H1 (cell line): ENCODE data around the gene TMCC3. TPM values are rescaled to one million over a fixed set of nuclear protein-coding genes. Genes with fewer than 3 reads are reported as not detected.

ENCODE experiments used
- CTCF ChIA-PET: fragments of 300-600 bp; sonication (Branson Sonifier 250); formaldehyde crosslinking; loops from one replicate; lab custom pipeline; 2021; ENCODE audit not compliant: partially characterized antibody; lab: Charles Lee
- POLR2A ChIA-PET: fragments of 300-600 bp; sonication (Branson Sonifier 250); formaldehyde crosslinking; loops from one replicate; lab custom pipeline; 2021; ENCODE audit warnings: inconsistent platforms; ENCODE audit not compliant: partially characterized antibody; lab: Charles Lee
- DNase-seq, 2 experiments: peaks; one replicate each; pipeline versions ENCODE4 v3.0.0 to v3.0.0-alpha.2; 2010 to 2022; ENCODE audit warnings: low spot score in 2 of 2, low read depth in 1 of 2, mixed read lengths in 1 of 2
- FAIRE-seq: peaks from 2 replicates; lab custom pipeline; 2011; peaks lifted over from hg19 to GRCh38; lab: Jason Lieb, UNC
- H2AFZ ChIP-seq: 2 replicates; pipeline ENCODE4 v1.8.1; 2012; ENCODE audit warnings: low read length, inconsistent platforms
- H2AK5ac ChIP-seq: 2 replicates; pipeline ENCODE4 v1.6.1; 2013; ENCODE audit warnings: low read depth, low read length
- H2BK120ac ChIP-seq: replicated peaks from 2 replicates; pipeline ENCODE3; 2013; ENCODE audit warnings: low read depth, low read length, inconsistent platforms
- H2BK12ac ChIP-seq: 2 replicates; pipeline ENCODE4 v1.6.1; 2013; ENCODE audit warnings: low read depth, low read length
- H2BK15ac ChIP-seq: 2 replicates; pipeline ENCODE4 v1.6.1; 2013; ENCODE audit warnings: low read length
- H2BK20ac ChIP-seq: 2 replicates; pipeline ENCODE4 v1.6.1; 2013; ENCODE audit warnings: low read length
- H2BK5ac ChIP-seq: 2 replicates; pipeline ENCODE4 v1.6.1; 2013; ENCODE audit warnings: low read depth, low read length
- H3K14ac ChIP-seq: 2 replicates; pipeline ENCODE4 v1.6.1; 2013; ENCODE audit warnings: inconsistent platforms; ENCODE audit not compliant: insufficient read length
- H3K18ac ChIP-seq: 2 replicates; pipeline ENCODE4 v1.6.1; 2013; ENCODE audit warnings: low read length; ENCODE audit errors: extremely low read depth
- H3K23ac ChIP-seq: 2 replicates; pipeline ENCODE4 v1.6.1; 2013; ENCODE audit warnings: inconsistent platforms; ENCODE audit not compliant: insufficient read length
- H3K23me2 ChIP-seq: 2 replicates; pipeline ENCODE4 v1.6.1; 2013; ENCODE audit warnings: low read depth, low read length
- H3K27ac ChIP-seq: 2 replicates; pipeline ENCODE4 v1.6.1; 2011; ENCODE audit warnings: low read depth, low read length, inconsistent platforms
- H3K27me3 ChIP-seq, 4 experiments: replicated peaks in 1 of 4; 1 replicate in 1 of 4; 2 replicates in 3 of 4; pipeline versions ENCODE4 v1.6.1 to v1.8.1; 2011 to 2013; ENCODE audit warnings: low read length in 3 of 4, mild to moderate bottlenecking in 3 of 4, inconsistent platforms in 2 of 4, mixed read lengths in 2 of 4, moderate library complexity in 1 of 4; ENCODE audit not compliant: control insufficient read depth in 3 of 4, insufficient read depth in 3 of 4; ENCODE audit errors: extremely low read depth in 1 of 4
- H3K36me3 ChIP-seq, 4 experiments: 2 replicates each; pipeline versions ENCODE4 v1.6.1 to v1.8.1; 2011 to 2013; ENCODE audit warnings: mild to moderate bottlenecking in 4 of 4, low read length in 3 of 4, moderate library complexity in 2 of 4, control low read depth in 1 of 4, inconsistent platforms in 1 of 4; ENCODE audit not compliant: insufficient read depth in 4 of 4, control insufficient read depth in 2 of 4
- H3K4ac ChIP-seq: replicated peaks from 2 replicates; pipeline ENCODE3; 2013; ENCODE audit warnings: low read length, low read depth, mixed read lengths, inconsistent platforms; ENCODE audit not compliant: insufficient read length
- H3K4me1 ChIP-seq, 4 experiments: replicated peaks in 1 of 4; 1 replicate in 1 of 4; 2 replicates in 3 of 4; pipeline versions ENCODE4 v1.6.1 to v1.8.1; 2011 to 2013; ENCODE audit warnings: low read length in 3 of 4, inconsistent platforms in 2 of 4, mixed read lengths in 1 of 4; ENCODE audit not compliant: insufficient read depth in 4 of 4, control insufficient read depth in 3 of 4
- H3K4me2 ChIP-seq, 2 experiments: 2 replicates each; pipeline versions ENCODE4 v1.6.1 to v1.8.1; 2011 to 2013; ENCODE audit warnings: low read depth in 2 of 2, low read length in 2 of 2, control low read depth in 1 of 2, inconsistent platforms in 1 of 2, mild to moderate bottlenecking in 1 of 2; ENCODE audit not compliant: insufficient read depth in 1 of 2
- H3K4me3 ChIP-seq, 4 experiments: fragments of 200-600, 300-600 bp in 1 of 4; sonication (generic), shearing (Covaris generic), sonication (Bioruptor Twin) in 1 of 4; 2 replicates each; pipeline versions ENCODE4 v1.5.1 to v1.8.1; 2011 to 2016; ENCODE audit warnings: low read length in 4 of 4, low read depth in 3 of 4, control low read depth in 2 of 4, inconsistent platforms in 2 of 4, mild to moderate bottlenecking in 2 of 4, mixed read lengths in 1 of 4, moderate library complexity in 1 of 4; ENCODE audit not compliant: insufficient read depth in 2 of 4; ENCODE audit errors: extremely low read depth in 1 of 4
- H3K56ac ChIP-seq: replicated peaks from 2 replicates; pipeline ENCODE3; 2013; ENCODE audit warnings: low read depth, mild to moderate bottlenecking, mixed read lengths, low read length, inconsistent platforms; ENCODE audit not compliant: insufficient read length
- H3K79me1 ChIP-seq: 2 replicates; pipeline ENCODE4 v1.6.1; 2013; ENCODE audit warnings: low read depth, low read length, control low read depth
- H3K79me2 ChIP-seq, 2 experiments: 2 replicates each; pipeline versions ENCODE4 v1.6.1 to v1.8.1; 2012 to 2013; ENCODE audit warnings: low read length in 2 of 2, mild to moderate bottlenecking in 2 of 2, inconsistent platforms in 1 of 2; ENCODE audit not compliant: insufficient read depth in 2 of 2, control insufficient read depth in 1 of 2
- H3K9ac ChIP-seq, 4 experiments: replicated peaks in 1 of 4; 1 replicate in 1 of 4; 2 replicates in 3 of 4; pipeline versions ENCODE4 v1.6.1 to v1.8.1; 2011 to 2013; ENCODE audit warnings: low read depth in 3 of 4, low read length in 3 of 4, control low read depth in 2 of 4, mild to moderate bottlenecking in 2 of 4, moderate library complexity in 2 of 4, inconsistent platforms in 1 of 4; ENCODE audit errors: extremely low read depth in 1 of 4
- H3K9me3 ChIP-seq, 2 experiments: 2 replicates each; pipeline versions ENCODE4 v1.6.1 to v1.8.1; 2012 to 2013; ENCODE audit warnings: mild to moderate bottlenecking in 2 of 2, moderate library complexity in 2 of 2, control low read depth in 1 of 2, inconsistent platforms in 1 of 2, low read depth in 1 of 2, low read length in 1 of 2, mixed read lengths in 1 of 2; ENCODE audit not compliant: insufficient read depth in 2 of 2
- H4K20me1 ChIP-seq, 2 experiments: replicated peaks in 1 of 2; 2 replicates each; pipeline versions ENCODE3 to v1.8.1; 2011 to 2013; ENCODE audit warnings: inconsistent platforms in 2 of 2, low read length in 2 of 2, mild to moderate bottlenecking in 1 of 2; ENCODE audit not compliant: insufficient read depth in 2 of 2, control insufficient read depth in 1 of 2
- H4K5ac ChIP-seq: 2 replicates; pipeline ENCODE4 v1.6.1; 2013; ENCODE audit warnings: low read length, low read depth, mixed read lengths, inconsistent platforms; ENCODE audit not compliant: insufficient read length
- H4K8ac ChIP-seq: 2 replicates; pipeline ENCODE4 v1.8.0; 2013; ENCODE audit warnings: mild to moderate bottlenecking, moderate library complexity, low read length, inconsistent platforms; ENCODE audit not compliant: insufficient read depth; ENCODE audit errors: extremely low read depth
- H4K91ac ChIP-seq: replicated peaks from 2 replicates; pipeline ENCODE3; 2013; ENCODE audit warnings: low read length, mixed read lengths, inconsistent platforms; ENCODE audit not compliant: insufficient read length
- ASH2L ChIP-seq: fragments of 200-600, 300-600 bp; sonication (generic); IDR thresholded peaks from one replicate; pipeline ENCODE4 v1.7.1; 2017; ENCODE audit warnings: low read length
- BACH1 ChIP-seq: IDR thresholded peaks from 2 replicates; pipeline ENCODE4 v1.6.1; 2012; ENCODE audit warnings: low read length, improper control_type of control experiment
- BRCA1 ChIP-seq: IDR thresholded peaks from 2 replicates; pipeline ENCODE4 v1.6.1; 2012; ENCODE audit warnings: low read depth, low read length, improper control_type of control experiment
- CBX8 ChIP-seq: fragments of 300-800, 300-1000 bp; sonication (generic); IDR thresholded peaks from 2 replicates; pipeline ENCODE4 v1.7.1; 2016; ENCODE audit warnings: low read depth, low read length, borderline replicate concordance
- CHD2 ChIP-seq: IDR thresholded peaks from 2 replicates; pipeline ENCODE4 v1.6.1; 2012; ENCODE audit warnings: low read length, improper control_type of control experiment
- E2F6 ChIP-seq: IDR thresholded peaks from 2 replicates; pipeline ENCODE4 v1.6.1; 2012; ENCODE audit warnings: inconsistent platforms
- EGR1 ChIP-seq: IDR thresholded peaks from 2 replicates; pipeline ENCODE4 v1.6.1; 2011; ENCODE audit warnings: low read depth, low read length, borderline replicate concordance
- FOSL1 ChIP-seq: IDR thresholded peaks from 2 replicates; pipeline ENCODE4 v1.6.1; 2011; ENCODE audit warnings: mild to moderate bottlenecking, low read depth, low read length, moderate library complexity; ENCODE audit not compliant: insufficient read depth
- HDAC6 ChIP-seq: IDR thresholded peaks from one replicate; pipeline ENCODE4 v1.7.1; 2012; ENCODE audit warnings: low read depth, mild to moderate bottlenecking, inconsistent platforms, low read length, moderate library complexity
- MAX ChIP-seq: IDR thresholded peaks from 2 replicates; pipeline ENCODE4 v1.6.1; 2012; ENCODE audit warnings: inconsistent platforms
- NANOG ChIP-seq: IDR thresholded peaks from 2 replicates; pipeline ENCODE4 v1.6.1; 2011; ENCODE audit warnings: low read length, low read depth, mild to moderate bottlenecking, inconsistent platforms; ENCODE audit not compliant: insufficient read depth, poor library complexity, severe bottlenecking
- RAD21 ChIP-seq, 2 experiments: IDR thresholded peaks in 1 of 2; conservative IDR thresholded peaks in 1 of 2; 2 replicates each; pipeline ENCODE4 v1.6.1; 2011; ENCODE audit warnings: low read depth in 2 of 2, low read length in 2 of 2, improper control_type of control experiment in 1 of 2, inconsistent platforms in 1 of 2, mild to moderate bottlenecking in 1 of 2, moderate library complexity in 1 of 2
- TCF12 ChIP-seq: IDR thresholded peaks from 2 replicates; pipeline ENCODE4 v1.6.1; 2011; ENCODE audit warnings: low read depth, mild to moderate bottlenecking, low read length
- TEAD4 ChIP-seq: IDR thresholded peaks from 2 replicates; pipeline ENCODE4 v1.6.1; 2012; ENCODE audit warnings: low read depth, low read length, inconsistent platforms, mixed read lengths
- WGBS, 2 experiments: shearing (Covaris generic) in 1 of 2; methylation state at CpG; one replicate each; pipeline versions ENCODE4 v1.1.6 to v1.1.7; 2013 to 2015; ENCODE audit warnings: low lambda C conversion rate in 2 of 2, mixed read lengths in 2 of 2, inconsistent platforms in 1 of 2, low coverage in 1 of 2, missing lambda C conversion rate in 1 of 2; ENCODE audit not compliant: insufficient replicate concordance in 2 of 2, insufficient coverage in 1 of 2, insufficient read length in 1 of 2; ENCODE audit errors: extremely low coverage in 1 of 2, missing lambda C conversion rate in 1 of 2; 5-methylcytosine and 5-hydroxymethylcytosine counted together
- polyA plus RNA-seq, 7 experiments: library from polyadenylated mRNA; depleted of rRNA in 3 of 7; stranded (reverse) in 5 of 7; unstranded in 2 of 7; fragments of >200 nt in 5 of 7; fragments of 200-250 nt in 2 of 7; gene quantifications; 1 replicate in 5 of 7; 2 replicates in 1 of 7; 4 replicates in 1 of 7; pipeline versions ENCODE4 v1.2.1 to v1.2.3, GENCODE V29; 2011 to 2013; ENCODE audit warnings: missing spikeins in 2 of 7, mixed read lengths in 2 of 7
- total RNA-seq: library from RNA; stranded (reverse); fragmentation: NEBNext Ultra II Directional; extraction: Animal tissue kit (Norgen Biotek cat#: 25700); gene quantifications from 2 replicates; pipeline ENCODE4 v1.2.1, GENCODE V29; 2021

TMCC3 gene
- total and polyA plus RNA-seq, 2 of the 8 experiments (the other 6 are each of a cell fraction or from before 2014, with no cell fraction given): 1.7 to 4.1 TPM

GRCh38 chr12:94565683-94566082 lies 84.7 kb downstream of the TMCC3 start:
- H3K14ac ChIP-seq: no peak overlapping the region
- no peaks in the 10 kb centered on the region for H3K27me3 ChIP-seq
- FAIRE-seq (no peak), DNase-seq (no peak)
- no peak overlapping the region for H2BK120ac ChIP-seq
- H3K18ac ChIP-seq: no peak overlapping the region
- CTCF ChIA-PET: interaction anchor here (0.7 to 1.0 kb wide), 2 partner anchors 10 to 198 kb away, joined by 3 to 4 read pairs; no protein-coding TSS in a partner anchor
- H3K4me2 ChIP-seq: no peak overlapping the region
- H3K9ac ChIP-seq: no peak overlapping the region
- no peak overlapping the region for H4K8ac ChIP-seq
- H3K79me1 ChIP-seq: no peaks in the 10 kb centered on the region
- H2BK12ac ChIP-seq: no peak overlapping the region
- H3K56ac ChIP-seq: no peak overlapping the region
- H3K23me2 ChIP-seq: no peaks in the 10 kb centered on the region; the same call in 1 of the 2 replicates
- 93% methylated on average over 8 of the region's 8 CpGs; no CpG with 5 or more reads in 1 of the 2 experiments for WGBS, 2 experiments
- H3K9me3 ChIP-seq: no peaks in the 10 kb centered on the region
- no peak overlapping the region for H4K5ac ChIP-seq
- no peaks in the 10 kb centered on the region for H3K36me3 ChIP-seq
- no peak overlapping the region for H3K23ac ChIP-seq
- H2AFZ ChIP-seq: no peak overlapping the region
- H2BK15ac ChIP-seq: no peak overlapping the region
- no peak overlapping the region for H3K4ac ChIP-seq
- no peaks in the 10 kb centered on the region for H3K79me2 ChIP-seq
- H2AK5ac ChIP-seq: no peak overlapping the region
- H2BK5ac ChIP-seq: no peak overlapping the region
- no peaks in the 10 kb centered on the region for H4K20me1 ChIP-seq
- H3K4me3 ChIP-seq: no peak overlapping the region
- no peak overlapping the region for H4K91ac ChIP-seq
- no peak overlapping the region for H3K27ac ChIP-seq
- no peak overlapping the region for H2BK20ac ChIP-seq
- POLR2A ChIA-PET: no interaction called here
- H3K4me1 ChIP-seq: peaks cover 0 to 2% (median under 1%) of the 10 kb centered on the region in 4 experiments; a peak in 4 of 7 replicates
- no peak for TF ChIP-seq HDAC6
- TF ChIP-seq EGR1: no peak
- TF ChIP-seq E2F6: no peak
- no peak for TF ChIP-seq BRCA1
- TF ChIP-seq MAX: no peak
- TF ChIP-seq CHD2: no peak
- TF ChIP-seq CBX8: no peak
- no peak for TF ChIP-seq ASH2L
- TF ChIP-seq FOSL1: no peak
- TF ChIP-seq TEAD4: no peak
- no peak for TF ChIP-seq NANOG
- no peak for TF ChIP-seq BACH1
- TF ChIP-seq TCF12: no peak
- no peak for TF ChIP-seq RAD21 (IDR thresholded peaks at IDR 0.05 in 1 of 2, conservative IDR thresholded peaks at IDR 0.05 in 1 of 2; ENCODE audit: low read depth in 2 of 2, low read length in 2 of 2)
